Neuronal stem cell (in vitro differentiated cells): Measurements from ENCODE around the gene DNAH11.

ENCODE experiments used
- DNase-seq: peaks from one replicate; pipeline ENCODE4 v3.0.0-alpha.2; 2013; ENCODE audit warnings: low spot score
- H2AFZ ChIP-seq: one replicate; pipeline ENCODE4 v1.6.1; 2013; ENCODE audit warnings: mild to moderate bottlenecking, low read length, inconsistent platforms
- H2AK5ac ChIP-seq: 2 replicates; pipeline ENCODE4 v1.6.1; 2013; ENCODE audit warnings: low read depth, mild to moderate bottlenecking, inconsistent platforms, low read length, moderate library complexity, mixed read lengths
- H2BK120ac ChIP-seq: 2 replicates; pipeline ENCODE4 v1.6.1; 2013; ENCODE audit warnings: low read depth, mild to moderate bottlenecking, inconsistent platforms, low read length, moderate library complexity, mixed read lengths
- H2BK12ac ChIP-seq: one replicate; pipeline ENCODE4 v1.6.1; 2013; ENCODE audit warnings: low read length, inconsistent platforms
- H2BK15ac ChIP-seq: 2 replicates; pipeline ENCODE4 v1.6.1; 2013; ENCODE audit warnings: mild to moderate bottlenecking, low read length, inconsistent platforms, mixed read lengths
- H2BK5ac ChIP-seq: one replicate; pipeline ENCODE4 v1.6.1; 2013; ENCODE audit warnings: inconsistent platforms, mild to moderate bottlenecking, low read length, moderate library complexity
- H3K14ac ChIP-seq: one replicate; pipeline ENCODE4 v1.6.1; 2013; ENCODE audit warnings: low read length, inconsistent platforms
- H3K18ac ChIP-seq: 2 replicates; pipeline ENCODE4 v1.6.1; 2013; ENCODE audit warnings: low read length, inconsistent platforms
- H3K23ac ChIP-seq: 2 replicates; pipeline ENCODE4 v1.6.1; 2013; ENCODE audit warnings: low read depth, mild to moderate bottlenecking, mixed read lengths, low read length, inconsistent platforms; ENCODE audit not compliant: poor library complexity
- H3K27ac ChIP-seq: replicated peaks from 3 replicates; pipeline ENCODE4 v1.5.1; 2013; ENCODE audit warnings: low read length, inconsistent platforms
- H3K27me3 ChIP-seq, 3 experiments: 2 replicates each; pipeline ENCODE4 v1.6.1; 2013; ENCODE audit warnings: low read length in 3 of 3, mild to moderate bottlenecking in 2 of 3, inconsistent platforms in 1 of 3, low read depth in 1 of 3, mixed read lengths in 1 of 3, moderate library complexity in 1 of 3; ENCODE audit not compliant: control insufficient read depth in 3 of 3, insufficient read depth in 3 of 3
- H3K36me3 ChIP-seq, 2 donors: replicated peaks in 1 of 2; 2 replicates each; pipeline ENCODE4 v1.6.1; 2013; ENCODE audit warnings: low read length in 2 of 2; ENCODE audit not compliant: control insufficient read depth in 2 of 2, insufficient read depth in 2 of 2
- H3K4ac ChIP-seq: 2 replicates; pipeline ENCODE4 v1.6.1; 2013; ENCODE audit warnings: inconsistent platforms, mild to moderate bottlenecking, low read length, moderate library complexity
- H3K4me1 ChIP-seq, 2 donors: 1 replicate in 1 of 2; 2 replicates in 1 of 2; pipeline ENCODE4 v1.6.1; 2013; ENCODE audit warnings: low read length in 2 of 2, low read depth in 1 of 2; ENCODE audit not compliant: control insufficient read depth in 2 of 2, insufficient read depth in 1 of 2
- H3K4me2 ChIP-seq: one replicate; pipeline ENCODE4 v1.6.1; 2013; ENCODE audit warnings: mild to moderate bottlenecking, low read length, inconsistent platforms; ENCODE audit not compliant: insufficient read depth, poor library complexity, severe bottlenecking
- H3K4me3 ChIP-seq, 2 donors: 2 replicates each; pipeline ENCODE4 v1.5.1; 2013; ENCODE audit warnings: low read length in 2 of 2, mild to moderate bottlenecking in 2 of 2, inconsistent platforms in 1 of 2, moderate library complexity in 1 of 2
- H3K79me1 ChIP-seq: one replicate; pipeline ENCODE4 v1.6.1; 2013; ENCODE audit warnings: low read depth, mild to moderate bottlenecking, inconsistent platforms, low read length, moderate library complexity
- H3K9ac ChIP-seq: one replicate; pipeline ENCODE4 v1.6.1; 2013; ENCODE audit warnings: mild to moderate bottlenecking, low read depth, low read length, inconsistent platforms; ENCODE audit not compliant: poor library complexity
- H3K9me3 ChIP-seq, 2 donors: replicated peaks in 1 of 2; 2 replicates each; pipeline versions ENCODE3 to v1.6.1; 2013; ENCODE audit warnings: low read length in 2 of 2, mild to moderate bottlenecking in 2 of 2, inconsistent platforms in 1 of 2, low read depth in 1 of 2, mixed read lengths in 1 of 2, moderate library complexity in 1 of 2; ENCODE audit not compliant: control insufficient read depth in 2 of 2, insufficient read depth in 1 of 2
- H4K8ac ChIP-seq: one replicate; pipeline ENCODE4 v1.6.1; 2013; ENCODE audit warnings: low read depth, mild to moderate bottlenecking, inconsistent platforms, low read length, moderate library complexity
- H4K91ac ChIP-seq: one replicate; pipeline ENCODE4 v1.6.1; 2013; ENCODE audit warnings: low read length, low read depth, mild to moderate bottlenecking, inconsistent platforms; ENCODE audit not compliant: poor library complexity
- WGBS, 2 donors: extraction: QIAGEN DNeasy Blood & Tissue Kit; methylation state at CpG; one replicate each; pipeline ENCODE4 v1.1.7; 2013; ENCODE audit warnings: missing lambda C conversion rate in 2 of 2, mixed read lengths in 1 of 2; ENCODE audit not compliant: insufficient read length in 2 of 2, insufficient replicate concordance in 1 of 2; ENCODE audit errors: extremely low coverage in 2 of 2; 5-methylcytosine and 5-hydroxymethylcytosine counted together

The DNAH11 gene

DNA sequence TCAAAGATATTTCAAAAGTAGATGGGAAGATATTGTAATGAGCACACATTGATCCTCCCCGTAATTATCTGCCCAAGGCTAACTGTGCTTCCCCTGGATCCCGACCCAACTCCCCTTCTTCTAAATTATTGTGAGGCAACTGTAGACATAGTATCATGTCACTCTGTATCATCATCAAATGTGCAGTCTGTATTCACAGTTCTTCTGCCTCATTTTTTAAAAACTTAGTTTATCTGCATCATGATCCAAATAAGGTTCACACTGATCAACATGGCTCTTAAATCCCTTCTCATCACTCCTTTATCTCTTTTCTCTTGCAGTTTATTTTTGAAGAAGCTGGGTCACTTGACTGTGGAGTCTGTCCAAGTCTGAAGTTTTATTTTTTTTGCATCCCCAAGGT is 375.4 kb downstream of the DNAH11 start:
- Histone ChIP-seq H3K4ac (no peak overlapping the region), H4K91ac (no peak overlapping the region), H3K9me3 (no peaks in the 10 kb centered on the region), H2AFZ (no peak overlapping the region), H3K4me2 (no peak overlapping the region), H3K27ac (no peak overlapping the region), H3K36me3 (peaks cover 2 to 27% of the 10 kb centered on the region in 2 donors), H3K4me3 (no peak overlapping the region), H2BK15ac (no peak overlapping the region), H3K4me1 (peaks cover 9 to 21% of the 10 kb centered on the region in 2 donors), H3K9ac (no peak overlapping the region), H3K23ac (no peak overlapping the region), H4K8ac (no peak overlapping the region), H3K14ac (no peak overlapping the region), H2BK120ac (no peak overlapping the region), H3K27me3 (no peaks in the 10 kb centered on the region), H2BK12ac (no peak overlapping the region), H3K18ac (no peak overlapping the region), H2AK5ac (no peak overlapping the region), H3K79me1 (peaks cover 1% of the 10 kb centered on the region), H2BK5ac (no peak overlapping the region)
- WGBS, 2 donors, result no CpG with 5 or more reads among the region's 2 CpGs
- no peak for DNase-seq

DNA sequence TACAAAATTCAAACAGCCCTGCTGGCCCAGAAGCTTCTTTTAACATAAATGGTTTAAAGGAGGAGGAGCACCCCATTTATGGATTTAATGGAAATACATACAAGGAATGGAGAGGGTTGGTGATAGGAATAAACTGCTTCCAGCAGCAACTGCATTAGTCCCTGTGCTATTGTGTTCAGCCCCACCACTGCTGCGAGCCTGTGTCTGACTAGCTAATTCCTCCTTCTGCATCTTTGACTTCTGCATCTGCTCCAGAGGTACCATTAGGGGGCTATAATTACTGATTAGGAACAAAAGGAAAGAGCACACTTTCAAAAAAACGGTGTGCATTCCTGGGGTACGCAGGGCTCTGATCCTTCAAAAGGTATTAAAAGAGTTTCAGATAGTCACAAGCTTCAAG is 378.1 kb downstream of the DNAH11 start:
- peak overlapping the region; percentile 44 for H2AFZ ChIP-seq
- no peak for DNase-seq
- no CpG with 5 or more reads among the region's 3 CpGs for WGBS, 2 donors

DNA sequence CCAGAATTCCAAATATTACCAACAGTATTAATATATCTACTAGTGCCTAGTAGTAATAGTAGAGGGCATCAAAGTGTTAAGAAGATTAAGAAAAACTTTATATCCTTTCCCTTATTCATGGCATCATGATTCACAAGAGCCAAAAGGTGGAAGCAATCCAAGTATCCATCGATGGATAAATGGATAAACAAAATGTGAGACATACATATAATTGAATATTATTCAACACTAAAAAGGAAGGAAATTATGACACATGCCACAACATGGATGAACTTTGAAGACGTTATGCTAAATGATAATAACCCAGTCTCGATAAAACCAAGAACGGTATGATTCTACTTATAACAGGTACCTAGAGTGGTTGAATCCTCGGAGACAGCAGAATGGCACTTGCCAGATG is 379.8 kb downstream of the DNAH11 start:
- H3K4me2 ChIP-seq, result no peak overlapping the region
- no peak overlapping the region for H2BK15ac ChIP-seq
- H3K14ac ChIP-seq, result no peak overlapping the region
- no peak overlapping the region for H4K91ac ChIP-seq
- H3K36me3 ChIP-seq, result no peaks in the 10 kb centered on the region
- no peak overlapping the region for H3K23ac ChIP-seq
- no peak overlapping the region for H2BK5ac ChIP-seq
- peaks cover 16 to 19% of the 10 kb centered on the region in 2 donors for H3K4me1 ChIP-seq
- H3K27me3 ChIP-seq, result no peaks in the 10 kb centered on the region
- no peaks in the 10 kb centered on the region for H3K9me3 ChIP-seq
- no peak overlapping the region for H3K27ac ChIP-seq
- H3K4ac ChIP-seq, result no peak overlapping the region
- H2BK120ac ChIP-seq, result no peak overlapping the region
- H3K18ac ChIP-seq, result no peak overlapping the region
- H4K8ac ChIP-seq, result no peak overlapping the region
- H3K9ac ChIP-seq, result no peak overlapping the region
- no peak overlapping the region for H2AK5ac ChIP-seq
- no peak overlapping the region for H2AFZ ChIP-seq
- no peak overlapping the region for H2BK12ac ChIP-seq
- no peak overlapping the region for H3K4me3 ChIP-seq
- no CpG with 5 or more reads among the region's 5 CpGs for WGBS, 2 donors
- DNase-seq, result no peak
- H3K79me1 ChIP-seq, result peaks cover 2% of the 10 kb centered on the region

More for the DNA sequence above, 378.1 kb downstream of the DNAH11 start:
- no peaks in the 10 kb centered on the region for H3K9me3 ChIP-seq
- H3K27me3 ChIP-seq, result no peaks in the 10 kb centered on the region
- no peak overlapping the region for H2AK5ac ChIP-seq
- H2BK12ac ChIP-seq, result no peak overlapping the region
- H3K14ac ChIP-seq, result no peak overlapping the region
- H3K36me3 ChIP-seq, result peaks cover 0 to 1% of the 10 kb centered on the region in 2 donors
- no peak overlapping the region for H2BK120ac ChIP-seq
- peaks cover 16 to 22% of the 10 kb centered on the region in 2 donors for H3K4me1 ChIP-seq
- H3K4me2 ChIP-seq, result no peak overlapping the region
- no peak overlapping the region for H3K27ac ChIP-seq
- H2BK15ac ChIP-seq, result no peak overlapping the region
- no peak overlapping the region for H3K9ac ChIP-seq
- no peak overlapping the region for H4K8ac ChIP-seq
- no peak overlapping the region for H3K4ac ChIP-seq
- no peak overlapping the region for H4K91ac ChIP-seq
- H3K79me1 ChIP-seq, result peaks cover 2% of the 10 kb centered on the region
- H2BK5ac ChIP-seq, result no peak overlapping the region
- no peak overlapping the region for H3K4me3 ChIP-seq
- no peak overlapping the region for H3K18ac ChIP-seq
- no peak overlapping the region for H3K23ac ChIP-seq

DNA sequence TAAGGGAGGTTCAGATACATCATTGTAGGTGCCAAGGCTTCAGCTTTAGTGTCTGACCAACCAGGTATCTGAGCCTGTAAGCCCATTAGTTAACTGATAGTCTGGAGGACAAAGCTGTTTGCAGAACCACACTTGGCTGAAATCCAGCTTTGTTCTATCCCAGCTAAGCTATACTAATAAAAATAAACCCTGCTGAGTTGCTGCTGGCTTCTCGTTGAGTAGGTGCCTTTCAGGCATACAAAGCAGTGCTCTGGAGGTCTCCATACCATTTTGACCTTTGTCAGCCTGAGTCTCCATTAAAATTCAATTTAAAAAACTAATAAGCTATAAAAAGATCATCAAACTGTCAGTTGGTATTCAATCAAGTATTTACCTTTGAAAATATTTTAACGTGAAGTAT is 380.8 kb downstream of the DNAH11 start:
- Histone ChIP-seq H2BK12ac (no peak overlapping the region), H3K4ac (no peak overlapping the region), H3K79me1 (peaks cover 2% of the 10 kb centered on the region), H4K91ac (no peak overlapping the region), H3K27me3 (no peaks in the 10 kb centered on the region), H3K4me3 (no peak overlapping the region), H2BK120ac (no peak overlapping the region), H3K9me3 (no peaks in the 10 kb centered on the region), H3K14ac (no peak overlapping the region), H3K4me2 (no peak overlapping the region), H4K8ac (no peak overlapping the region), H2BK5ac (no peak overlapping the region), H2AFZ (no peak overlapping the region), H3K23ac (no peak overlapping the region), H3K9ac (no peak overlapping the region), H2BK15ac (no peak overlapping the region), H3K4me1 (peaks cover 16 to 17% of the 10 kb centered on the region in 2 donors), H3K18ac (no peak overlapping the region), H3K27ac (no peak overlapping the region), H3K36me3 (no peaks in the 10 kb centered on the region), H2AK5ac (no peak overlapping the region)
- WGBS, 2 donors, result no CpG with 5 or more reads among the region's 2 CpGs
- DNase-seq, result peak; percentile 20
